Mammary epithelial cell (primary cell): Measurements from ENCODE around the gene N4BP2.

Experiments
- EZH2 ChIP-seq: IDR thresholded peaks from 2 replicates; pipeline ENCODE4 v1.6.1; 2012; ENCODE audit warnings: low read length, inconsistent platforms, borderline replicate concordance
- TF ChIP-seq, protein P1 (sequence below), 2 donors: IDR thresholded peaks in 1 of 2; conservative IDR thresholded peaks in 1 of 2; 2 replicates each; pipeline ENCODE4 v1.5.1; 2011 to 2012; ENCODE audit warnings: inconsistent platforms in 2 of 2, low read length in 2 of 2, mild to moderate bottlenecking in 2 of 2, control low read depth in 1 of 2, low read depth in 1 of 2; ENCODE audit not compliant: insufficient read depth in 1 of 2; ENCODE audit errors: extremely low read depth in 1 of 2

DNA sequence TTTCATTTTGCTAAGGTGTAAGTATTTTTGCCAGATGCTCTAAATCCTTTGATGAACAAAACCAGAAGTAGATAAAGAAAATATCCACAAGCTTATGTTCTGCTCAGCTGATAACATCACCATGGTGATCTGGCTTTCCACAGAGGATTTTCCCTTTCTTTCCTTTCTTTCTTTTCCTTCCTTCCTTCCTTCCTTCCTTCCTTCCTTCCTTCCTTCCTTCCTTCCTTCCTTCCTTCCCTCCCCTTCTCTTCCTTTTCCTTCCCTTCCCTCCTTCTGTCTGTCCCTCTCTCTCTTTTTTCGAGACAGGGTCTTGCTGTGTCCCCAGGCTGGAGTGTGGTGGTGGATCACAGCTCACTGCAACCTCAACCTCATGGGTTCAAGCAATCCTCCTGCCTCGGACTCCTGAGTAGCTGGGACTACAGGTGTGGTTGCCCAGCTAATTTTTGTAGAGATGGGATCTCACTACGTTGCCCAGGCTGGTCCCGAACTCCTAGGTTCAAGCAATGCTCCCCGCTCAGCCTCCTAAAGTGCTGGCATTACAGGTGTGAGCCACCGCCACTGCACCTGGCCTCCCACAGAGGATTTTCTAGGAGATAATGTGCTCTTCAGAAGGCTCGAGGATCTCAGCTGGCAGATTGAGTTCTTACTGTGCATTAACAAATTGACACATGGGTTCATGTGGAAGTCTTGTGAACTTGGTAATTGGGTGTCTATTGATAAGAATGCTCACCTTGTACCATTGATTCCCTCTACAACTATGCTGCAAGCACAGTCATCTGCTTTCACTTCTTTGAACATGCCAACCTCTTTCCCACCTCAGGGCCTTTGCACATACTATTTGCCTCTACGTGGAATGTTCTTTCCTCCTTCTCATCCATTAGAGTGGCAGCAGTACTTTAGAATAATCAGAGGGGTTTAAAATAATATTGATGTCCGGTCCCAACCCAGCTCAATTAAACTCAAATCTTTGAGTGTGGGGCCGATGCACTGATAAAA lies 138.8 kb downstream of the N4BP2 start:
- TF ChIP-seq, protein P1, sequence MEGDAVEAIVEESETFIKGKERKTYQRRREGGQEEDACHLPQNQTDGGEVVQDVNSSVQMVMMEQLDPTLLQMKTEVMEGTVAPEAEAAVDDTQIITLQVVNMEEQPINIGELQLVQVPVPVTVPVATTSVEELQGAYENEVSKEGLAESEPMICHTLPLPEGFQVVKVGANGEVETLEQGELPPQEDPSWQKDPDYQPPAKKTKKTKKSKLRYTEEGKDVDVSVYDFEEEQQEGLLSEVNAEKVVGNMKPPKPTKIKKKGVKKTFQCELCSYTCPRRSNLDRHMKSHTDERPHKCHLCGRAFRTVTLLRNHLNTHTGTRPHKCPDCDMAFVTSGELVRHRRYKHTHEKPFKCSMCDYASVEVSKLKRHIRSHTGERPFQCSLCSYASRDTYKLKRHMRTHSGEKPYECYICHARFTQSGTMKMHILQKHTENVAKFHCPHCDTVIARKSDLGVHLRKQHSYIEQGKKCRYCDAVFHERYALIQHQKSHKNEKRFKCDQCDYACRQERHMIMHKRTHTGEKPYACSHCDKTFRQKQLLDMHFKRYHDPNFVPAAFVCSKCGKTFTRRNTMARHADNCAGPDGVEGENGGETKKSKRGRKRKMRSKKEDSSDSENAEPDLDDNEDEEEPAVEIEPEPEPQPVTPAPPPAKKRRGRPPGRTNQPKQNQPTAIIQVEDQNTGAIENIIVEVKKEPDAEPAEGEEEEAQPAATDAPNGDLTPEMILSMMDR (conservative IDR thresholded peaks at IDR 0.05 in 1 of 2, IDR thresholded peaks at IDR 0.05 in 1 of 2; ENCODE audit: extremely low read depth in 1 of 2, insufficient read depth in 1 of 2, low read depth in 1 of 2, low read length in 2 of 2) = no peak
- no peak for TF ChIP-seq EZH2
